DND-41 (cell line): Measurements from ENCODE around the gene ABCA2.

Source experiments
- ATAC-seq: fragments of 200-7000 bp; cut with Tn5 transposase; 3 replicates; pipeline ENCODE4 v1.9.1; 2021; ENCODE audit warnings: low read depth; ENCODE audit not compliant: insufficient read depth
- DNase-seq: peaks from one replicate; pipeline ENCODE4 v3.0.0-alpha.2; 2020
- H2AFZ ChIP-seq: 2 replicates; pipeline ENCODE4 v1.6.0; 2012; ENCODE audit warnings: low read depth, low read length
- H3K27ac ChIP-seq: 2 replicates; pipeline ENCODE4 v1.5.1; 2012; ENCODE audit warnings: low read length, inconsistent platforms
- H3K27me3 ChIP-seq: fragments of 200-600 bp; sonication (generic); 2 replicates; pipeline ENCODE4 v1.6.0; 2012; ENCODE audit warnings: low read length, mild to moderate bottlenecking, inconsistent platforms; ENCODE audit not compliant: insufficient read depth, poor library complexity
- H3K36me3 ChIP-seq: 2 replicates; pipeline ENCODE4 v1.5.1; 2012; ENCODE audit warnings: low read length, inconsistent platforms; ENCODE audit not compliant: insufficient read depth
- H3K4me1 ChIP-seq: 2 replicates; pipeline ENCODE4 v1.5.1; 2012; ENCODE audit warnings: mild to moderate bottlenecking, low read length; ENCODE audit not compliant: insufficient read depth
- H3K4me2 ChIP-seq: 2 replicates; pipeline ENCODE4 v1.6.0; 2012; ENCODE audit warnings: mild to moderate bottlenecking, moderate library complexity, low read length, inconsistent platforms; ENCODE audit not compliant: insufficient read depth
- H3K4me3 ChIP-seq, 2 experiments: fragments of 200-600 bp in 1 of 2; shearing (Covaris generic) in 1 of 2; 2 replicates each; pipeline ENCODE4 v1.5.1; 2012 to 2016; ENCODE audit warnings: inconsistent platforms in 2 of 2, low read length in 2 of 2, mild to moderate bottlenecking in 2 of 2, low read depth in 1 of 2, moderate library complexity in 1 of 2
- H3K79me2 ChIP-seq: 2 replicates; pipeline ENCODE4 v1.6.0; 2012; ENCODE audit warnings: low read length, inconsistent platforms; ENCODE audit not compliant: insufficient read depth
- H3K9ac ChIP-seq: 2 replicates; pipeline ENCODE4 v1.6.0; 2012; ENCODE audit warnings: low read depth, mild to moderate bottlenecking, inconsistent platforms, low read length, moderate library complexity
- H3K9me3 ChIP-seq: 2 replicates; pipeline ENCODE4 v1.5.1; 2012; ENCODE audit warnings: low read length, moderate library complexity, mild to moderate bottlenecking, inconsistent platforms; ENCODE audit not compliant: insufficient read depth, severe bottlenecking
- H4K20me1 ChIP-seq: 2 replicates; pipeline ENCODE4 v1.6.0; 2012; ENCODE audit warnings: low read length; ENCODE audit not compliant: insufficient read depth
- CTCF ChIP-seq: IDR thresholded peaks from 2 replicates; pipeline ENCODE4 v1.5.1; 2012; ENCODE audit warnings: borderline replicate concordance, low read length, moderate library complexity, mild to moderate bottlenecking; ENCODE audit not compliant: poor library complexity, severe bottlenecking; ENCODE audit errors: extremely low read depth
- EZH2 ChIP-seq: IDR thresholded peaks from 3 replicates; pipeline ENCODE4 v1.6.1; 2012; ENCODE audit warnings: borderline replicate concordance, low read depth, mild to moderate bottlenecking, moderate library complexity, low read length, inconsistent platforms; ENCODE audit not compliant: severe bottlenecking

The ABCA2 gene

GRCh38 chr9:136965771-136966484, 62.1 kb downstream of the ABCA2 start:
- TF ChIP-seq CTCF (no peak), EZH2 (no peak)
- H3K9me3 ChIP-seq = no peaks in the 10 kb centered on the region
- no peak overlapping the region for H3K4me3 ChIP-seq
- no peak overlapping the region for H2AFZ ChIP-seq
- H3K9ac ChIP-seq = no peak overlapping the region
- H3K79me2 ChIP-seq = no peaks in the 10 kb centered on the region
- H3K4me2 ChIP-seq = 0 out of 2 replicates have a peak overlapping the region, but pooled peaks have one; percentile 12
- DNase-seq = peak; percentile 54
- peak; percentile 71 for ATAC-seq
- H3K36me3 ChIP-seq = no peaks in the 10 kb centered on the region
- no peaks in the 10 kb centered on the region for H4K20me1 ChIP-seq
- H3K27ac ChIP-seq = no peak overlapping the region
- peaks cover 8% of the 10 kb centered on the region for H3K27me3 ChIP-seq
- peaks cover 9% of the 10 kb centered on the region for H3K4me1 ChIP-seq

- Histone ChIP-seq H3K4me1 (peaks cover 9% of the 10 kb centered on the region), H3K9me3 (no peaks in the 10 kb centered on the region), H2AFZ (no peak overlapping the region), H3K4me2 (no peak overlapping the region), H3K27me3 (peaks cover 8% of the 10 kb centered on the region), H3K36me3 (no peaks in the 10 kb centered on the region), H3K4me3 (no peak overlapping the region), H3K79me2 (no peaks in the 10 kb centered on the region), H3K9ac (no peak overlapping the region), H4K20me1 (no peaks in the 10 kb centered on the region), H3K27ac (no peak overlapping the region)
- TF ChIP-seq CTCF (no peak), EZH2 (no peak)
- DNase-seq (no peak), ATAC-seq (no peak)
Observed at GRCh38 chr9:136964833-136965422, 63.1 kb downstream of the ABCA2 start.

GRCh38 chr9:136964171-136964689, 63.8 kb downstream of the ABCA2 start:
- Histone ChIP-seq H2AFZ (no peak overlapping the region), H3K9me3 (no peaks in the 10 kb centered on the region), H3K4me3 (no peak overlapping the region), H4K20me1 (no peaks in the 10 kb centered on the region), H3K27me3 (peaks cover 8% of the 10 kb centered on the region), H3K36me3 (no peaks in the 10 kb centered on the region), H3K4me1 (peaks cover 9% of the 10 kb centered on the region), H3K27ac (no peak overlapping the region), H3K4me2 (no peak overlapping the region), H3K79me2 (no peaks in the 10 kb centered on the region), H3K9ac (no peak overlapping the region)
- no peak for DNase-seq
- ATAC-seq = no peak
- TF ChIP-seq CTCF = no peak
- no peak for TF ChIP-seq EZH2
